HepG2 (cell line): Measurements from ENCODE around the gene GUK1. TPM values are rescaled to one million over a fixed set of nuclear protein-coding genes. Genes with fewer than 3 reads are reported as not detected.

Source experiments
- CEBPB ChIP-seq: IDR thresholded peaks from 2 replicates; pipeline ENCODE4 v1.6.1; 2011; ENCODE audit warnings: low read depth, low read length, improper control_type of control experiment, borderline replicate concordance
- ETV5 ChIP-seq: IDR thresholded peaks from 2 replicates; pipeline ENCODE4 v1.6.1; 2018; ENCODE audit warnings: missing biosample characterization, missing genetic modification reagents, inconsistent platforms, borderline replicate concordance
- FOXK1 ChIP-seq: sonication (generic); formaldehyde crosslinking; IDR thresholded peaks from 2 replicates; pipeline ENCODE4 v1.4.0; 2020; ENCODE audit warnings: low read depth, missing genetic modification reagents, borderline replicate concordance
- FOXO1 ChIP-seq: sonication (generic); formaldehyde crosslinking; IDR thresholded peaks from 2 replicates; pipeline ENCODE4 v1.4.0; 2020; ENCODE audit warnings: missing genetic modification reagents
- FOXP1 ChIP-seq, 2 experiments: fragments of 450-650 bp in 1 of 2; IDR thresholded peaks; 2 replicates each; pipeline ENCODE4 v1.6.1; 2017 to 2018; ENCODE audit warnings: antibody characterized with exemption in 1 of 2
- HDAC1 ChIP-seq: sonication (generic); formaldehyde crosslinking; IDR thresholded peaks from 2 replicates; pipeline ENCODE4 v1.5.1; 2020; ENCODE audit warnings: mild to moderate bottlenecking, missing genetic modification reagents
- KAT8 ChIP-seq: IDR thresholded peaks from 2 replicates; pipeline ENCODE4 v1.6.1; 2016; ENCODE audit warnings: missing genetic modification reagents, missing compliant biosample characterization
- MAZ ChIP-seq, 2 experiments: sonication (generic) in 1 of 2; formaldehyde crosslinking in 1 of 2; IDR thresholded peaks; 2 replicates each; pipeline versions ENCODE4 v1.5.0 to v1.6.1; 2012 to 2020; ENCODE audit warnings: low read depth in 2 of 2, mild to moderate bottlenecking in 2 of 2, borderline replicate concordance in 1 of 2, improper control_type of control experiment in 1 of 2, low read length in 1 of 2, missing genetic modification reagents in 1 of 2, moderate library complexity in 1 of 2
- MED1 ChIP-seq: sonication (generic); formaldehyde crosslinking; IDR thresholded peaks from 2 replicates; pipeline ENCODE4 v1.4.0; 2020; ENCODE audit warnings: missing genetic modification reagents
- MEIS2 ChIP-seq: sonication (generic); formaldehyde crosslinking; IDR thresholded peaks from 2 replicates; pipeline ENCODE4 v1.9.0; 2021; ENCODE audit warnings: mild to moderate bottlenecking, missing genetic modification reagents
- NAIF1 ChIP-seq: sonication (generic); formaldehyde crosslinking; IDR thresholded peaks from 2 replicates; pipeline ENCODE4 v1.5.0; 2020; ENCODE audit warnings: mild to moderate bottlenecking, missing genetic modification reagents, borderline replicate concordance
- RXRB ChIP-seq: IDR thresholded peaks from 2 replicates; pipeline ENCODE4 v1.6.1; 2016; ENCODE audit warnings: borderline replicate concordance, missing genetic modification reagents, missing compliant biosample characterization
- SMARCE1 ChIP-seq: fragments of 450-650 bp; IDR thresholded peaks from 2 replicates; pipeline ENCODE4 v1.6.1; 2017; ENCODE audit warnings: borderline replicate concordance
- SP4 ChIP-seq: sonication (generic); formaldehyde crosslinking; IDR thresholded peaks from 2 replicates; pipeline ENCODE4 v1.8.1; 2023; ENCODE audit warnings: mild to moderate bottlenecking, missing genetic modification reagents
- TGIF2 ChIP-seq: IDR thresholded peaks from 2 replicates; pipeline ENCODE4 v1.6.1; 2016; ENCODE audit warnings: control low read depth, missing compliant biosample characterization
- YY1 ChIP-seq: IDR thresholded peaks from 2 replicates; pipeline ENCODE4 v1.6.1; 2011; ENCODE audit warnings: low read length, low read depth, moderate library complexity, mild to moderate bottlenecking; ENCODE audit not compliant: insufficient read depth, insufficient replicate concordance
- ZFX ChIP-seq: sonication (generic); formaldehyde crosslinking; IDR thresholded peaks from 2 replicates; pipeline ENCODE4 v1.4.0; 2020; ENCODE audit warnings: mild to moderate bottlenecking, low read depth, missing genetic modification reagents, moderate library complexity
- ZFY ChIP-seq: sonication (generic); formaldehyde crosslinking; IDR thresholded peaks from 2 replicates; pipeline ENCODE4 v1.4.0; 2020; ENCODE audit warnings: missing genetic modification reagents
- ZNF263 ChIP-seq: sonication (generic); formaldehyde crosslinking; IDR thresholded peaks from 2 replicates; pipeline ENCODE4 v1.4.0; 2020; ENCODE audit warnings: missing genetic modification reagents
- ZNF333 ChIP-seq: sonication (generic); formaldehyde crosslinking; IDR thresholded peaks from 2 replicates; pipeline ENCODE4 v1.4.0; 2020; ENCODE audit warnings: mild to moderate bottlenecking, missing genetic modification reagents, borderline replicate concordance
- ZNF564 ChIP-seq: sonication (generic); formaldehyde crosslinking; IDR thresholded peaks from 2 replicates; pipeline ENCODE4 v1.8.1; 2023; ENCODE audit warnings: mild to moderate bottlenecking, missing genetic modification reagents
- ZNF629 ChIP-seq: sonication (generic); formaldehyde crosslinking; conservative IDR thresholded peaks from 2 replicates; pipeline ENCODE4 v1.5.0; 2020; ENCODE audit warnings: missing genetic modification reagents
- polyA plus RNA-seq, 8 experiments: library from polyadenylated mRNA; depleted of rRNA in 3 of 8; stranded (reverse) in 7 of 8; unstranded in 1 of 8; fragments of >200 nt; fragmentation: Illumina TruSeq in 4 of 8; extraction: Trizol in 4 of 8; gene quantifications; 2 replicates each; pipeline versions ENCODE4 v1.2.1 to v1.2.3, GENCODE V29; 2011 to 2016; ENCODE audit warnings: low read depth in 4 of 8, missing spikeins in 1 of 8, mixed read lengths in 1 of 8; ENCODE audit not compliant: insufficient read depth in 1 of 8
- total RNA-seq, 5 experiments: library from RNA; depleted of rRNA; stranded (reverse); fragments of >200 nt; fragmentation: Illumina TruSeq; extraction: Trizol; gene quantifications; 2 replicates each; pipeline ENCODE4 v1.2.3, GENCODE V29; 2016; ENCODE audit warnings: low read depth in 1 of 5
- TF ChIP-seq, protein P1 (sequence below): IDR thresholded peaks from 2 replicates; pipeline ENCODE4 v1.6.1; 2018; ENCODE audit warnings: missing genetic modification reagents, mild to moderate bottlenecking, missing compliant biosample characterization
- TF ChIP-seq, protein P2 (sequence below), 2 experiments: sonication (generic) in 1 of 2; formaldehyde crosslinking in 1 of 2; IDR thresholded peaks; 2 replicates each; pipeline versions ENCODE4 v1.4.0 to v1.6.1; 2018 to 2020; ENCODE audit warnings: missing genetic modification reagents in 2 of 2, borderline replicate concordance in 1 of 2, low read depth in 1 of 2, mild to moderate bottlenecking in 1 of 2, missing biosample characterization in 1 of 2
- TF ChIP-seq, protein P3 (sequence below): sonication (generic); formaldehyde crosslinking; IDR thresholded peaks from 2 replicates; pipeline ENCODE4 v1.5.0; 2020; ENCODE audit warnings: mild to moderate bottlenecking, missing genetic modification reagents

GUK1 gene
- total and polyA plus RNA-seq, 2 of the 13 experiments (the other 11 are each of a cell fraction or from before 2014, with no cell fraction given), result 116 to 154 TPM

DNA sequence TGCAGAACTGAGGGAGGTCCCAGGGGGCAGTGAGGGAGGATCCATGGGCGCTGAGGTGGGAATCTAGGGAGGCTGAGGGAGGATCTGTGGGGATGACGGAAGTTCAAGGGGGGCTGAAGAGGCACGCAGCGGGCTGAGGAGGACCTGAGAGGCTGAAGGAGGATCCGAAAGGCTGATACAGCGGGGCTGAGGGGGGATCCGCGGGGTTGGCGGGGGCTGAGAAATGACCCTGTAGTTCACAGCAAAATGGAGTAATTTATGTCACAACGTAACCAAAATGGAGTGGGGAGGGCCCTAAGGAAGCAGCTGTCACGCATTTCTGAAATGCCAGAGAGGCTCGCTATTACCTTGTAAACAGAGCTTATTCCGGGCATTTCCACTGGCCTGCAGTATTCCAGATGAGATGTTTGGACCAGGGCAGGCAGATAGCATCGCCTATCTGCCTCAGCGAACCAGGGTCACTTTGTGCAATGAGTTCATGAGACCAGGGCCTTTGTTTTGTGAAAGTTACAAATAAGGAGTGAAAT lies 30.1 kb upstream of the GUK1 start (continued):
- TF ChIP-seq, protein P1, sequence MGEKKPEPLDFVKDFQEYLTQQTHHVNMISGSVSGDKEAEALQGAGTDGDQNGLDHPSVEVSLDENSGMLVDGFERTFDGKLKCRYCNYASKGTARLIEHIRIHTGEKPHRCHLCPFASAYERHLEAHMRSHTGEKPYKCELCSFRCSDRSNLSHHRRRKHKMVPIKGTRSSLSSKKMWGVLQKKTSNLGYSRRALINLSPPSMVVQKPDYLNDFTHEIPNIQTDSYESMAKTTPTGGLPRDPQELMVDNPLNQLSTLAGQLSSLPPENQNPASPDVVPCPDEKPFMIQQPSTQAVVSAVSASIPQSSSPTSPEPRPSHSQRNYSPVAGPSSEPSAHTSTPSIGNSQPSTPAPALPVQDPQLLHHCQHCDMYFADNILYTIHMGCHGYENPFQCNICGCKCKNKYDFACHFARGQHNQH (CRISPR knock-in tag), result peak; percentile 17; the same call in 1 of the 2 replicates
- TF ChIP-seq ZNF333 (no peak), RXRB (CRISPR knock-in tag) (peak; percentile 26; the same call in 1 of the 2 replicates), MED1 (peak; percentile 75), HDAC1 (CRISPR knock-in tag) (peak; percentile 32; the same call in 1 of the 2 replicates), FOXP1 (IDR thresholded peaks at IDR 0.05) (no peak), FOXP1 (CRISPR knock-in tag; IDR thresholded peaks at IDR 0.05) (0 out of 2 replicates have a peak, but pooled peaks have one; percentile 8), TGIF2 (CRISPR knock-in tag) (peak; percentile 68), SMARCE1 (no peak), ZFX (peak; percentile 73), ZFY (CRISPR knock-in tag) (peak; percentile 36; the same call in 1 of the 2 replicates), ETV5 (CRISPR knock-in tag) (peak; percentile 44; the same call in 1 of the 2 replicates), KAT8 (peak; percentile 37; the same call in 1 of the 2 replicates), YY1 (peak; percentile 56), MAZ (IDR thresholded peaks at IDR 0.05; ENCODE audit: borderline replicate concordance, low read depth, low read length) (0 out of 2 replicates have a peak, but pooled peaks have one; percentile 15), MAZ (CRISPR knock-in tag; IDR thresholded peaks at IDR 0.05; ENCODE audit: low read depth) (no peak), ZNF564 (CRISPR knock-in tag) (0 out of 2 replicates have a peak, but pooled peaks have one; percentile 48), FOXK1 (CRISPR knock-in tag) (peak; percentile 40; the same call in 1 of the 2 replicates), MEIS2 (CRISPR knock-in tag) (0 out of 2 replicates have a peak, but pooled peaks have one; percentile 13), ZNF263 (peak; percentile 95), NAIF1 (CRISPR knock-in tag) (0 out of 2 replicates have a peak, but pooled peaks have one; percentile 35), ZNF629 (CRISPR knock-in tag) (no peak), FOXO1 (CRISPR knock-in tag) (peak; percentile 70; the same call in 1 of the 2 replicates), CEBPB (0 out of 2 replicates have a peak, but pooled peaks have one; percentile 19), SP4 (CRISPR knock-in tag) (no peak)
- TF ChIP-seq, protein P2, sequence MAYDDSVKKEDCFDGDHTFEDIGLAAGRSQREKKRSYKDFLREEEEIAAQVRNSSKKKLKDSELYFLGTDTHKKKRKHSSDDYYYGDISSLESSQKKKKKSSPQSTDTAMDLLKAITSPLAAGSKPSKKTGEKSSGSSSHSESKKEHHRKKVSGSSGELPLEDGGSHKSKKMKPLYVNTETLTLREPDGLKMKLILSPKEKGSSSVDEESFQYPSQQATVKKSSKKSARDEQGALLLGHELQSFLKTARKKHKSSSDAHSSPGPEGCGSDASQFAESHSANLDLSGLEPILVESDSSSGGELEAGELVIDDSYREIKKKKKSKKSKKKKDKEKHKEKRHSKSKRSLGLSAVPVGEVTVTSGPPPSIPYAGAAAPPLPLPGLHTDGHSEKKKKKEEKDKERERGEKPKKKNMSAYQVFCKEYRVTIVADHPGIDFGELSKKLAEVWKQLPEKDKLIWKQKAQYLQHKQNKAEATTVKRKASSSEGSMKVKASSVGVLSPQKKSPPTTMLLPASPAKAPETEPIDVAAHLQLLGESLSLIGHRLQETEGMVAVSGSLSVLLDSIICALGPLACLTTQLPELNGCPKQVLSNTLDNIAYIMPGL (CRISPR knock-in tag; IDR thresholded peaks at IDR 0.05; ENCODE audit: borderline replicate concordance in 1 of 2, low read depth in 1 of 2), result peak in 1 of 2 experiments; percentile 26; a peak in 1 of 4 replicates
- TF ChIP-seq, protein P3, sequence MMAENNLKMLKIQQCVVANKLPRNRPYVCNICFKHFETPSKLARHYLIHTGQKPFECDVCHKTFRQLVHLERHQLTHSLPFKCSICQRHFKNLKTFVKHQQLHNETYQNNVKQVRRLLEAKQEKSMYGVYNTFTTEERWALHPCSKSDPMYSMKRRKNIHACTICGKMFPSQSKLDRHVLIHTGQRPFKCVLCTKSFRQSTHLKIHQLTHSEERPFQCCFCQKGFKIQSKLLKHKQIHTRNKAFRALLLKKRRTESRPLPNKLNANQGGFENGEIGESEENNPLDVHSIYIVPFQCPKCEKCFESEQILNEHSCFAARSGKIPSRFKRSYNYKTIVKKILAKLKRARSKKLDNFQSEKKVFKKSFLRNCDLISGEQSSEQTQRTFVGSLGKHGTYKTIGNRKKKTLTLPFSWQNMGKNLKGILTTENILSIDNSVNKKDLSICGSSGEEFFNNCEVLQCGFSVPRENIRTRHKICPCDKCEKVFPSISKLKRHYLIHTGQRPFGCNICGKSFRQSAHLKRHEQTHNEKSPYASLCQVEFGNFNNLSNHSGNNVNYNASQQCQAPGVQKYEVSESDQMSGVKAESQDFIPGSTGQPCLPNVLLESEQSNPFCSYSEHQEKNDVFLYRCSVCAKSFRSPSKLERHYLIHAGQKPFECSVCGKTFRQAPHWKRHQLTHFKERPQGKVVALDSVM (CRISPR knock-in tag), result 0 out of 2 replicates have a peak, but pooled peaks have one; percentile 7
